CD14-positive monocyte (primary cell): ENCODE results near the gene RELT. TPM values are rescaled to one million over a fixed set of nuclear protein-coding genes. Genes with fewer than 3 reads are reported as not detected.

Experiments
- DNase-seq, 3 donors: peaks; one replicate each; pipeline ENCODE4 v3.0.0-alpha.2; 2011 to 2022
- H2AFZ ChIP-seq: 2 replicates; pipeline ENCODE4 v1.6.0; 2012; ENCODE audit warnings: mild to moderate bottlenecking, low read depth, low read length, inconsistent platforms; ENCODE audit not compliant: insufficient read depth, poor library complexity, severe bottlenecking
- H3K27ac ChIP-seq, 2 donors: 1 replicate in 1 of 2; 2 replicates in 1 of 2; pipeline ENCODE4 v1.5.1; 2012 to 2013; ENCODE audit warnings: low read length in 2 of 2, control low read depth in 1 of 2, inconsistent platforms in 1 of 2, low read depth in 1 of 2, mild to moderate bottlenecking in 1 of 2
- H3K27me3 ChIP-seq, 2 donors: one replicate each; pipeline versions ENCODE4 v1.6.0 to v1.6.1; 2011 to 2013; ENCODE audit warnings: low read length in 2 of 2; ENCODE audit not compliant: control insufficient read depth in 2 of 2, insufficient read depth in 2 of 2
- H3K36me3 ChIP-seq, 2 donors: replicated peaks in 1 of 2; 1 replicate in 1 of 2; 2 replicates in 1 of 2; pipeline versions ENCODE4 v1.5.1 to v1.6.1; 2012 to 2013; ENCODE audit warnings: low read length in 2 of 2, control low read depth in 1 of 2, inconsistent platforms in 1 of 2, mild to moderate bottlenecking in 1 of 2; ENCODE audit not compliant: insufficient read depth in 2 of 2, control insufficient read depth in 1 of 2
- H3K4me1 ChIP-seq, 2 donors: 1 replicate in 1 of 2; 2 replicates in 1 of 2; pipeline versions ENCODE4 v1.5.1 to v1.6.1; 2012 to 2013; ENCODE audit warnings: low read length in 2 of 2, control low read depth in 1 of 2, inconsistent platforms in 1 of 2, mild to moderate bottlenecking in 1 of 2, moderate library complexity in 1 of 2; ENCODE audit not compliant: insufficient read depth in 2 of 2, control insufficient read depth in 1 of 2
- H3K4me2 ChIP-seq: replicated peaks from 2 replicates; pipeline ENCODE3; 2012; ENCODE audit warnings: low read length, moderate library complexity, mild to moderate bottlenecking; ENCODE audit not compliant: poor library complexity, severe bottlenecking; ENCODE audit errors: extremely low read depth
- H3K4me3 ChIP-seq, 3 experiments: fragments of 200-600 bp in 1 of 3; sonication (generic) in 1 of 3; replicated peaks in 1 of 3; 1 replicate in 2 of 3; 2 replicates in 1 of 3; pipeline ENCODE4 v1.5.1; 2011 to 2013; ENCODE audit warnings: low read length in 3 of 3, mild to moderate bottlenecking in 3 of 3, control low read depth in 2 of 3, low read depth in 2 of 3, inconsistent platforms in 1 of 3, moderate library complexity in 1 of 3
- H3K79me2 ChIP-seq: 2 replicates; pipeline ENCODE4 v1.6.0; 2012; ENCODE audit warnings: mild to moderate bottlenecking, control low read depth, inconsistent platforms, low read length, moderate library complexity; ENCODE audit not compliant: insufficient read depth
- H3K9ac ChIP-seq: 2 replicates; pipeline ENCODE4 v1.6.0; 2017; ENCODE audit warnings: low read length, mild to moderate bottlenecking; ENCODE audit not compliant: insufficient read depth, poor library complexity, severe bottlenecking
- H3K9me3 ChIP-seq, 2 donors: replicated peaks in 1 of 2; 1 replicate in 1 of 2; 2 replicates in 1 of 2; pipeline versions ENCODE4 v1.5.1 to v1.6.1; 2012 to 2013; ENCODE audit warnings: low read length in 2 of 2, control low read depth in 1 of 2; ENCODE audit not compliant: control insufficient read depth in 1 of 2, insufficient read depth in 1 of 2
- H4K20me1 ChIP-seq: 2 replicates; pipeline ENCODE4 v1.6.0; 2012; ENCODE audit warnings: mild to moderate bottlenecking, low read length, control low read depth, moderate library complexity; ENCODE audit not compliant: insufficient read depth
- H3K27ac Mint-ChIP-seq, 7 donors: one replicate each; pipeline ENCODE4 v1.8.0; 2020; ENCODE audit warnings: mild to moderate bottlenecking in 7 of 7, mixed read lengths in 7 of 7, moderate library complexity in 6 of 7, inconsistent platforms in 2 of 7
- H3K27me3 Mint-ChIP-seq, 3 donors: one replicate each; pipeline ENCODE4 v1.8.0; 2021 to 2022; ENCODE audit warnings: low read depth in 3 of 3, mild to moderate bottlenecking in 3 of 3, mixed read lengths in 3 of 3, moderate library complexity in 3 of 3, inconsistent platforms in 1 of 3
- H3K36me3 Mint-ChIP-seq, 2 donors: one replicate each; pipeline ENCODE4 v1.8.0; 2020; ENCODE audit warnings: mixed read lengths in 2 of 2, inconsistent platforms in 1 of 2, mild to moderate bottlenecking in 1 of 2
- H3K4me1 Mint-ChIP-seq: one replicate; pipeline ENCODE4 v1.8.0; 2020; ENCODE audit warnings: mild to moderate bottlenecking, mixed read lengths
- H3K4me3 Mint-ChIP-seq, 2 donors: one replicate each; pipeline ENCODE4 v1.8.0; 2020; ENCODE audit warnings: mild to moderate bottlenecking in 2 of 2, mixed read lengths in 2 of 2, moderate library complexity in 1 of 2
- H3K9me3 Mint-ChIP-seq, 7 donors: one replicate each; pipeline ENCODE4 v1.8.0; 2020 to 2022; ENCODE audit warnings: mixed read lengths in 7 of 7, mild to moderate bottlenecking in 6 of 7, moderate library complexity in 6 of 7, inconsistent platforms in 2 of 7
- WGBS: methylation state at CpG from one replicate; pipeline ENCODE4 v1.1.5; 2013; ENCODE audit warnings: missing lambda C conversion rate; ENCODE audit not compliant: insufficient coverage; 5-methylcytosine and 5-hydroxymethylcytosine counted together
- intact Hi-C, 2 donors: fragments of 100-400 bp; cut with micrococcal nuclease; formaldehyde crosslinking; loops; one replicate each; pipeline versions ENCODE4 v1.15.0 to v1.15.1; 2023
- polyA plus RNA-seq, 3 donors: library from polyadenylated mRNA; depleted of rRNA in 1 of 3; unstranded in 2 of 3; stranded (reverse) in 1 of 3; fragments of 300-500 nt in 2 of 3; fragments of >200 nt in 1 of 3; fragmentation: Illumina TruSeq in 2 of 3; gene quantifications; 1 replicate in 2 of 3; 2 replicates in 1 of 3; pipeline ENCODE4 v1.2.3, GENCODE V29; 2012 to 2021
- TF ChIP-seq, protein P1 (sequence below): fragments of 200-600 bp; IDR thresholded peaks from one replicate; pipeline ENCODE4 v1.8.0; 2022; ENCODE audit warnings: antibody characterized with exemption, mild to moderate bottlenecking

The RELT gene
- polyA plus RNA-seq, 3 donors: 16.4 to 265 (median 27.3) TPM

DNA sequence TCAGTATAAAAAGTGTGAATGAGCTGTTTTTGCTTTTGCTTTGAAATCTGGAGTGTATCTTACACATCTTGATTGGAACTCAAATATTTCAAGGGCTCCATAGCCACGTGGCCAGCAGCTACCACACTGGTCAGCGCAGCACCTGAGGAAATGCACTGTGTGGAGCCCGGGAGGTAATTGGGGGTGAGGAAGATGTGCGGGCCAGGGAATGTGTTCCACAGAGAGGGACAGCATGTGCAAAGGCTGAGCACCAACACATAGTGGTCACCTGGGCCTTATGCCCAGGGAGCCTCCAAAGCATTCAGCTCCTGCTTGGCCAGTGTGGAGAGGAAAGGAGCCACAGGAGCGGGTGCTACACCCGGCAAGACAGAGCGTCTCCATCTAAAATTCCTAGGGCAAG is 20.8 kb downstream of the RELT start:
- Histone ChIP-seq H3K36me3 (peaks cover 85 to 97% of the 10 kb centered on the region in 2 donors), H3K4me1 (peaks cover 8 to 19% of the 10 kb centered on the region in 2 donors), H3K4me2 (no peak overlapping the region), H3K27me3 (no peaks in the 10 kb centered on the region), H3K79me2 (peaks cover 48% of the 10 kb centered on the region), H4K20me1 (peaks cover 97% of the 10 kb centered on the region), H3K27ac (no peak overlapping the region), H2AFZ (no peak overlapping the region), H3K4me3 (no peak overlapping the region), H3K9me3 (no peaks in the 10 kb centered on the region), H3K9ac (no peak overlapping the region)
- no peak overlapping the region for H3K4me3 Mint-ChIP-seq
- 95% methylated on average over 6 of the region's 7 CpGs for WGBS
- H3K4me1 Mint-ChIP-seq: peaks cover 17% of the 10 kb centered on the region
- H3K9me3 Mint-ChIP-seq: no peaks in the 10 kb centered on the region
- intact Hi-C loops: loop anchor here in 1 of 2 donors (10.0 kb wide), 1 partner anchor 92 kb away; the partner anchor contains the start of gene ARHGEF17
- H3K36me3 Mint-ChIP-seq: peaks cover 78 to 97% of the 10 kb centered on the region in 2 donors
- no peak for DNase-seq
- H3K27me3 Mint-ChIP-seq: peaks cover 0 to 3% (median 0%) of the 10 kb centered on the region in 3 donors
- peak overlapping the region in 2 of 7 donors; percentile 28 to 74 for H3K27ac Mint-ChIP-seq
- TF ChIP-seq, protein P1, sequence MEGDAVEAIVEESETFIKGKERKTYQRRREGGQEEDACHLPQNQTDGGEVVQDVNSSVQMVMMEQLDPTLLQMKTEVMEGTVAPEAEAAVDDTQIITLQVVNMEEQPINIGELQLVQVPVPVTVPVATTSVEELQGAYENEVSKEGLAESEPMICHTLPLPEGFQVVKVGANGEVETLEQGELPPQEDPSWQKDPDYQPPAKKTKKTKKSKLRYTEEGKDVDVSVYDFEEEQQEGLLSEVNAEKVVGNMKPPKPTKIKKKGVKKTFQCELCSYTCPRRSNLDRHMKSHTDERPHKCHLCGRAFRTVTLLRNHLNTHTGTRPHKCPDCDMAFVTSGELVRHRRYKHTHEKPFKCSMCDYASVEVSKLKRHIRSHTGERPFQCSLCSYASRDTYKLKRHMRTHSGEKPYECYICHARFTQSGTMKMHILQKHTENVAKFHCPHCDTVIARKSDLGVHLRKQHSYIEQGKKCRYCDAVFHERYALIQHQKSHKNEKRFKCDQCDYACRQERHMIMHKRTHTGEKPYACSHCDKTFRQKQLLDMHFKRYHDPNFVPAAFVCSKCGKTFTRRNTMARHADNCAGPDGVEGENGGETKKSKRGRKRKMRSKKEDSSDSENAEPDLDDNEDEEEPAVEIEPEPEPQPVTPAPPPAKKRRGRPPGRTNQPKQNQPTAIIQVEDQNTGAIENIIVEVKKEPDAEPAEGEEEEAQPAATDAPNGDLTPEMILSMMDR: no peak

DNA sequence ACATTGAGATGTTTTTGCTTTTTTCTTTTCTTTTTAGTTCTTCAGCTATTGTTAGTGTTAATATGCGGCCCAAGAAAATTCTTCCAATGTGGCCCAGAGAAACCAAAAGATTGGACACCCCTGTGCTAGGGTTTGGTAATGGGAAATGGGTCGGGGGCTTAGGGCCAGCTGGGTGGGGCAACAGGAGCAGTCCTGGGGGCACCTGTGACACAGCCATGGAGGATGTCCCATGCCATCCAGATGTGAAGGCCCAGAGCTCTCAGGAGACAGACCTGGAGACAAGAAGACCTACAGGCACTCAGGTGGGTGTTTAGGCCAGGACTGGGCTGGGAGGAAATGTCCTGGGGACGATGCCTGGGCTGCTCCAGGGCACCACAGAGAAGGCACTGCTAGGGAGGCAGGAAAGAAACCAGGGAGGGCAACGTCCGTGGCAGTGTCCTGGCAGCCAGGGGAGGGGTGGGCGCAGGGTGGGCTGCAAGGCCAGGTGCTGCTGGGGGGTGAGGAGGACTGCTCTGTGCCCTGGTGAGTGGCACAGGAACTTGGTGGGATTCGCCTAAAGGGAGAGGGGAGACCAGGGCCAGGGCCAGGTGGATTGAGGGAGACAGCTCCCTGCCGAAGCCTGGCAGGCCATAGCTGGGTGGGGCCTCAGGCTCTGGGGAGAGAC is 21.4 kb downstream of the RELT start:
- intact Hi-C loops: loop anchor here in 1 of 2 donors (10.0 kb wide), 1 partner anchor 93 kb away; the partner anchor contains the start of gene ARHGEF17

More for the DNA sequence above, 21.4 kb downstream of the RELT start:
- Histone ChIP-seq H3K4me1 (peaks cover 7 to 19% of the 10 kb centered on the region in 2 donors), H2AFZ (no peak overlapping the region), H4K20me1 (peaks cover 97% of the 10 kb centered on the region), H3K36me3 (peaks cover 79 to 92% of the 10 kb centered on the region in 2 donors), H3K27ac (peak overlapping the region; percentile 10 to 14), H3K4me2 (no peak overlapping the region), H3K9ac (no peak overlapping the region), H3K9me3 (no peaks in the 10 kb centered on the region), H3K27me3 (no peaks in the 10 kb centered on the region), H3K79me2 (peaks cover 42% of the 10 kb centered on the region), H3K4me3 (no peak overlapping the region)
- peaks cover 73 to 93% of the 10 kb centered on the region in 2 donors for H3K36me3 Mint-ChIP-seq
- H3K4me3 Mint-ChIP-seq: no peak overlapping the region
- peaks cover 13% of the 10 kb centered on the region for H3K4me1 Mint-ChIP-seq
- no peaks in the 10 kb centered on the region for H3K9me3 Mint-ChIP-seq
- H3K27me3 Mint-ChIP-seq: peaks cover 0 to 3% (median 0%) of the 10 kb centered on the region in 3 donors
- H3K27ac Mint-ChIP-seq: peak overlapping the region; percentile 28 to 78 (median 46)
- TF ChIP-seq, protein P1: no peak
- 98% methylated on average over 8 of the region's 8 CpGs for WGBS
- DNase-seq: no peak
